Tibial artery (tissue), 4 donors: ENCODE results near the gene GLRX3.
"Not testable (repeated sequence)": the region's sequence is repeated elsewhere in the genome, so short reads cannot be mapped to it uniquely, and the experiment has no call there.

ENCODE experiments used
- DNase-seq, 2 donors: peaks; one replicate each; pipeline ENCODE4 v3.0.0-alpha.2; 2019
- H3K27ac ChIP-seq, 2 donors: fragments of 200-600 bp; sonication (generic) in 1 of 2; 1 replicate in 1 of 2; 2 replicates in 1 of 2; pipeline ENCODE4 v1.5.1; 2018 to 2019; ENCODE audit warnings: mild to moderate bottlenecking in 1 of 2
- H3K27me3 ChIP-seq, 2 donors: fragments of 200-600 bp; sonication (generic) in 1 of 2; one replicate each; pipeline versions ENCODE4 v1.5.1 to v1.6.0; 2016 to 2019
- H3K36me3 ChIP-seq, 3 donors: fragments of 200-600 bp; sonication (generic) in 2 of 3; one replicate each; pipeline ENCODE4 v1.5.1; 2016 to 2019; ENCODE audit warnings: mild to moderate bottlenecking in 2 of 3
- H3K4me1 ChIP-seq, 4 donors: fragments of 200-600 bp; sonication (generic) in 2 of 4; 1 replicate in 3 of 4; 2 replicates in 1 of 4; pipeline ENCODE4 v1.5.1; 2016 to 2019
- H3K4me3 ChIP-seq, 2 donors: fragments of 200-600 bp; sonication (generic) in 1 of 2; 1 replicate in 1 of 2; 2 replicates in 1 of 2; pipeline ENCODE4 v1.5.1; 2018 to 2019; ENCODE audit warnings: mild to moderate bottlenecking in 2 of 2
- H3K9me3 ChIP-seq, 3 donors: fragments of 200-600 bp; sonication (generic) in 1 of 3; one replicate each; pipeline ENCODE4 v1.5.1; 2016 to 2019
- intact Hi-C: fragments of 100-400 bp; cut with DNase I; formaldehyde crosslinking; loops from one replicate; pipeline ENCODE4 v1.15.0; 2023; ENCODE audit warnings: low total_unique reads
- TF ChIP-seq, protein P1 (sequence below), 2 experiments: fragments of 200-600 bp in 1 of 2; fragments of 450-650 bp in 1 of 2; IDR thresholded peaks; one replicate each; pipeline ENCODE4 v1.5.1; 2017 to 2019; ENCODE audit warnings: antibody characterized with exemption in 2 of 2, mild to moderate bottlenecking in 1 of 2, moderate library complexity in 1 of 2

GLRX3 gene

DNA sequence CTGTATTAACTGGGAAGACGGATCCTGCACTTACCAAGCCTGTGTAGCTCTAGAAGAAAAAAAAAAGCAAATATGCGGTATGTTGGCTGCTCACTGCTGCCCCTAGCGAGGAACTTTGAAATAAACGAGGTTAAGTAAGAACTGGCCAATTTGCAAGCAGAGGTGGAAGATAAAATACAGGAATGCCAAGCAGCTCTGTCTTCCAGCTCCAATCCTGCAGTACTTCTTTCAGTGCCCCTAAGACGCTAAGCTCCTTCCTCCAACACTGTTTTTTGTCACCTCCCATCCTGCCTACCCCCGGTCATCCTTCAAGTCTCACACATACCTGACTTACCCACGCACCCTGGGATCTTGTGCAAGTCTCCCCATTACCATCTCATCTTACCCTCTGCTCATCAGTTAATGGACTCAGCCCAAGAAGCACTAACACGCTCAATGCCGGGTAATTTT lies 26.4 kb upstream of the GLRX3 start:
- Histone ChIP-seq H3K4me1 (peaks cover 0 to 30% (median 23%) of the 10 kb centered on the region in 4 donors), H3K36me3 (peaks cover 0 to 12% (median 7%) of the 10 kb centered on the region in 3 donors), H3K4me3 (peak overlapping the region; percentile 67 to 74), H3K27me3 (no peaks in the 10 kb centered on the region), H3K27ac (peak overlapping the region; percentile 84 to 90), H3K9me3 (no peaks in the 10 kb centered on the region)
- peak; percentile 76 to 82 for DNase-seq
- TF ChIP-seq, protein P1, sequence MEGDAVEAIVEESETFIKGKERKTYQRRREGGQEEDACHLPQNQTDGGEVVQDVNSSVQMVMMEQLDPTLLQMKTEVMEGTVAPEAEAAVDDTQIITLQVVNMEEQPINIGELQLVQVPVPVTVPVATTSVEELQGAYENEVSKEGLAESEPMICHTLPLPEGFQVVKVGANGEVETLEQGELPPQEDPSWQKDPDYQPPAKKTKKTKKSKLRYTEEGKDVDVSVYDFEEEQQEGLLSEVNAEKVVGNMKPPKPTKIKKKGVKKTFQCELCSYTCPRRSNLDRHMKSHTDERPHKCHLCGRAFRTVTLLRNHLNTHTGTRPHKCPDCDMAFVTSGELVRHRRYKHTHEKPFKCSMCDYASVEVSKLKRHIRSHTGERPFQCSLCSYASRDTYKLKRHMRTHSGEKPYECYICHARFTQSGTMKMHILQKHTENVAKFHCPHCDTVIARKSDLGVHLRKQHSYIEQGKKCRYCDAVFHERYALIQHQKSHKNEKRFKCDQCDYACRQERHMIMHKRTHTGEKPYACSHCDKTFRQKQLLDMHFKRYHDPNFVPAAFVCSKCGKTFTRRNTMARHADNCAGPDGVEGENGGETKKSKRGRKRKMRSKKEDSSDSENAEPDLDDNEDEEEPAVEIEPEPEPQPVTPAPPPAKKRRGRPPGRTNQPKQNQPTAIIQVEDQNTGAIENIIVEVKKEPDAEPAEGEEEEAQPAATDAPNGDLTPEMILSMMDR (IDR thresholded peaks at IDR 0.05) = peak; percentile 68 to 86
- intact Hi-C loops = loop anchor here (2.0 to 10.0 kb wide), 2 partner anchors 27 to 1075 kb away; partner anchors contain the start of gene GLRX3

DNA sequence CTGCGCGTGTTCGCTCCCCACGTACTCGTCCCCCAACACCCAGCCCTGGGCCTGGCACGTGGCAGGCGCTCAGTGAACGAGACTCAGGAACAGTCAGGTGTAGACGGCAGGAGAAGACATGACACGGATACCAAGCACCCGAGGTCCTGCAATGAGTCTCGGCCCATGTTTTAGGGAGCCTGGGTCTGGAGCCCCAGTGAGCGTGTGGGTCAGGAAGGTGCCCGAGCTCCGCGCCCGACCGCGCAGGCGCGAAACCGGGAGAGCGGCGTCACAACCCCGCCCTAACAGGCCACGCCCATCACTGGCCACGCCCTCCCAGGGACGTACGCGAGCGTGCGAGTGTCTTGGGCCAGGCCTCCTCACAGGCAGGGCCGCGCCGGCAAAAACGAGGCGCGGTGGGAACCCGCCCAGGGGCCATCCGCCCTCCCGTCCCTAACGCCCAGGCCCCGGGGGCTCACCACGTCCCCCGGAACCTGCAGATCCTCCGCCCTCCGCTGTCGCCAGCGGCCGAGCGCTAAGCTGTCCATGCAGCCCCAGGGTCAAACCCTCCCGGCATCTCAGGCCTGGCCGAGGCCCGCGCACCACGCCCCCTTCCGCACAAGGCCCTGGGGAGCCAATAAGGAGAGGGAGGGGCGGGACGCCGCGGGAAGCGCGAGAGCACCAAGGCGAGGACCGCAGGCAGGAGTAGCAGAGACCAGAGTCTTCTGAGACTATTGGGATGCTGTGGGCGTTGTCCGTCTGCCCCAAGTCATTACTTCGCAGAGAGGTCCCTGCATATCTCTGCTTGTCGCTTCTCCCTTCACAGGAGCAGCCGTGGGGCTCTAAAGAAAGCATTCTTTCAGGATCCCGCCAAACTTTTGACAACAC lies 25.7 kb upstream of the GLRX3 start, which contains the start of gene C10orf143:
Gene C10orf143 (minus strand): TSS at position 585 of the 867 bp plus-strand sequence. CDS start 58 bp downstream, at position 527.
- intact Hi-C loops = loop anchor here (2.0 kb wide), 1 partner anchor 26 kb away; the partner anchor contains the start of gene GLRX3
- peak within 1 kb of the TSS; percentile 67 to 74 for H3K4me3 ChIP-seq
- peak within 1 kb of the TSS; percentile 84 to 90 for H3K27ac ChIP-seq
- TF ChIP-seq, protein P1 (IDR thresholded peaks at IDR 0.05) = no peak
- H3K36me3 ChIP-seq = peaks cover 0 to 6% (median 6%) of the 10 kb centered on the region in 3 donors
- H3K4me1 ChIP-seq = peaks cover 0 to 30% (median 23%) of the 10 kb centered on the region in 4 donors
- H3K9me3 ChIP-seq = no peaks in the 10 kb centered on the region
- H3K27me3 ChIP-seq = no peaks in the 10 kb centered on the region
- peak; percentile 98 to 99 for DNase-seq

DNA sequence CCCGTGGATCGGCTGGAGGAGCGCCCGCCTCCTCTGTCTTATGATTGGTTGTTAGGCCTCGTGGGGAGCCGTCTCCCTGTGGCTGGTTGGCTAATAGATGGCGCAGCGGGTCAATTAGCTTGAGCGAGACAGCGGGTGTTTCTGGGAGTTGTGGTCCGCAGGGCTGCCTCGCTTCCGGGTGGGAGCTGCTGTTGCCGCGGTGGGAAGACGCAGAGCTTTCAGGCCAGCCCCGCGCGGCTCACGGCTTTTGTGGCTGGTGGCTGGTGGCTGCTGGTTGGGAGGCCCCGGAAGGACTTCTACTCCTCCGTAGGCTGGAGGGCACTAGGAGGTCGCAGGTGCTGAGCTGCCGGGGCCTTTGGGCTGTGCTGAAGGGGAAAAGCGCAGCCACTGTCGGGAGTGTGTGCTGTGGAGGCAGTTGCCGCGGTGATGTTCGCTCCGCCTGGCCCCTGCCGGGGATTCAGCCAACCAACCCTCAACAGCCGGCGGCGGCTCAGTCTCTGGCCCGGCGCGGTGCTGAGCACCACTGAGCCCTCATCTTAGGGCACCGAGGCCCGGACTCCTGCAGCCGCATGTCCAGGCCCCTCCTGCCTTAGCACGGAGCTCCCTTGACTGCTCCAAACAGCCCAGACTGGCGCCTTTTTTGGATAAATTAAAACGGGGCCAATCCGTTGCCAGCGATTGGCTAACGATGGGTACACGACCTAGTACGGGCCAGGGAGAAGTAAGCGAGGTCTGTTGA lies 24.9 kb upstream of the GLRX3 start:
- peak; percentile 98 for DNase-seq
- no peaks in the 10 kb centered on the region for H3K27me3 ChIP-seq
- no peaks in the 10 kb centered on the region for H3K36me3 ChIP-seq
- TF ChIP-seq, protein P1 (IDR thresholded peaks at IDR 0.05) = peak in 1 of 2 experiments; percentile 5
- peaks cover 0 to 30% (median 23%) of the 10 kb centered on the region in 4 donors for H3K4me1 ChIP-seq
- peak overlapping the region; percentile 67 to 74 for H3K4me3 ChIP-seq
- peak overlapping the region; percentile 84 to 90 for H3K27ac ChIP-seq
- no peaks in the 10 kb centered on the region for H3K9me3 ChIP-seq
- intact Hi-C loops = loop anchor here (2.0 kb wide), 1 partner anchor 26 kb away; the partner anchor contains the start of gene GLRX3

DNA sequence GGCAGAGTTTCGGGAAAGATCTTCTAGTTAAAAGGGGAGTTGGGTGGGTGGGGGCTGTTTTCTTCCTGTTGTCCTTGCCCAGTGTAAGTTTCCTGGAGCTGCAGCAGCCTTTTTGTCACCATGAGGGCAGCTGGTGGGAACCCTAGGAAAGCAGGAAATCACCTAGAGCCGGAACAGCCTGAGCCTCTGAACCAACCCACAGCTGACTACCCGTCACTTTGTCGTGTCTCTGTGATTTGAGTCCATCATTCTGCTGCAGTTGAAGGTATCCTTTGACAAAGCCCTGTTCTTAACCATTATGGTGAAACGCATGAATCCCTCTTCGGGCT lies 24.4 kb upstream of the GLRX3 start:
- intact Hi-C loops = loop anchor here (2.0 kb wide), 1 partner anchor 25 kb away; the partner anchor contains the start of gene GLRX3
- Histone ChIP-seq H3K27ac (peak overlapping the region; percentile 84 to 90), H3K36me3 (no peaks in the 10 kb centered on the region), H3K27me3 (no peaks in the 10 kb centered on the region), H3K4me1 (peaks cover 0 to 30% (median 23%) of the 10 kb centered on the region in 4 donors), H3K4me3 (peak overlapping the region; percentile 67 to 74), H3K9me3 (no peaks in the 10 kb centered on the region)
- TF ChIP-seq, protein P1 (IDR thresholded peaks at IDR 0.05) = no peak
- no peak for DNase-seq

DNA sequence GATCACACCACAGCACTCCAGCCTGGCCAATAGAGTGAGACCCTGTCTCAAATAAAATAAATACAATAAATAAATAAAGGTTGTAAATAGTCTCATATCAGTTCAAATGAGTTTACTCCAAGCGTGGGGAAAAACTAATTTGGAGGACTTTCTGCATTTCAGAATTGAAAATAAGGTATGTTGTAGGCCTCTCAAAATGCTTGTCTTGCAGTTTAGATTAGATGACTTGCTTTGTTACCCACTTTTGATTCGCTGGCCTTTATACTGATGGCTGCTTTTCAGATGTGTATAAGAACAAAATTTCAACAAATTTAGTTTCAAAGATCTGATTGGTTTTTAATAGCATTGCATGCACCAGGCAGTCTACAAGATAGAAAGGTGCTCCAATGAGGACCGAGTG lies 23.4 kb upstream of the GLRX3 start:
- TF ChIP-seq, protein P1 (IDR thresholded peaks at IDR 0.05) = no peak
- DNase-seq = no peak
- intact Hi-C loops = no loop called here

DNA sequence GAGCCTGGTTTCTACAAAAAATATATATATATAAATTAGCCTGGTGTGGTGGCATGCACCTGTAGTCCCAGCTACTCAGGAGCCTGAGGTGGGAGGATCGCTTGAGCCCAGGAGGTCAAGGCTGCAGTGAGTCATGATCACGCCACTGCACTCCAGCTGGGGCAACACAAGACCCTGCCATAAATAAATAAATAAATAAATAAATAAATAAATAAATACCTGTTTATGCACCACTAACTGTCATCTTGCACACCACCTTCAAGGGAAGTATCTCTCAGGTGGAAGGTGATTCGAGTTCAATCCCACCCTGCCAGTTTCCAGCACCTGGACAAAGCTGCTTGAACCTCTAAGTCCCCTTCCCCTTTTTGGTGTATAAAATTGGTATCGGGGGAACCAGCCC lies 19.2 kb upstream of the GLRX3 start:
- H3K9me3 ChIP-seq, H3K4me3 ChIP-seq, DNase-seq, H3K27ac ChIP-seq, H3K27me3 ChIP-seq, H3K36me3 ChIP-seq, intact Hi-C loops: not testable (repeated sequence)
- peaks cover 0 to 10% (median 7%) of the 10 kb centered on the region in 4 donors for H3K4me1 ChIP-seq

More for the DNA sequence above, 23.4 kb upstream of the GLRX3 start:
- H3K27ac ChIP-seq = no peak overlapping the region
- no peaks in the 10 kb centered on the region for H3K36me3 ChIP-seq
- peaks cover 0 to 30% (median 23%) of the 10 kb centered on the region in 4 donors for H3K4me1 ChIP-seq
- no peaks in the 10 kb centered on the region for H3K27me3 ChIP-seq
- no peak overlapping the region for H3K4me3 ChIP-seq
- peaks cover 0 to 5% (median 0%) of the 10 kb centered on the region in 3 donors for H3K9me3 ChIP-seq

DNA sequence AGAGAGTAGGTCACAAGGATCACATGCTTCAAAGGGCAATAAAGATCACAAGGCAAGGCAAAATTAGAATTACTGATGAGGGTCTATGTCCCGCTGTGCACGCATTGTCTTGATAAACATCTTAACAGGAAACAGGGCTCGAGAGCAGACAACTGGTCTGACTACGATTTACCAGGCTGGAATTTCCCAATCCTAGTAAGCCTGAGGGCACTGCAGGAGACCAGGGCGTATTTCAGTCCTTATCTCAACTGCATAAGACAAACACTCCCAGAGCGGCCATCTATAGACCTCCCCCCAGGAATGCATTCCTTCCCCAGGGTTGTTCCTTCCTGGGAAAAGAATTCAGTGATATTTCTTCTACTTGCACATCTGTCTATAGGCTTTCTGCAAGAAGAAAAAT lies 18.7 kb upstream of the GLRX3 start:
- H3K9me3 ChIP-seq = not testable (repeated sequence)

More for the DNA sequence above, 18.7 kb upstream of the GLRX3 start:
- H3K27me3 ChIP-seq, DNase-seq, H3K4me3 ChIP-seq, H3K36me3 ChIP-seq, H3K4me1 ChIP-seq, H3K27ac ChIP-seq, intact Hi-C loops: not testable (repeated sequence)
